NCI-H2196 (cell line): ENCODE measurements around the gene CDHR2.
"Not testable (repeated sequence)": the region's sequence is repeated elsewhere in the genome, so short reads cannot be mapped to it uniquely, and the experiment has no call there.

Experiments used
- DNase-seq: peaks from one replicate; lab custom pipeline; 2025; ENCODE audit not compliant: unreplicated experiment; lab: John Stamatoyannopoulos, UW

Gene CDHR2

GRCh38 chr5:176538230-176538988 lies 10.7 kb upstream of the CDHR2 start:
- no peak for DNase-seq

GRCh38 chr5:176538989-176539384 lies 10.2 kb upstream of the CDHR2 start:
- peak; percentile 12 for DNase-seq

GRCh38 chr5:176540476-176540899 lies 8.7 kb upstream of the CDHR2 start:
- no peak for DNase-seq

- DNase-seq = no peak
Measured at GRCh38 chr5:176540956-176541337, 8.2 kb upstream of the CDHR2 start.

GRCh38 chr5:176541338-176542134 lies 7.6 kb upstream of the CDHR2 start:
- no peak for DNase-seq

GRCh38 chr5:176542135-176542595 lies 7.0 kb upstream of the CDHR2 start:
- DNase-seq = no peak

- DNase-seq = peak; percentile 45
Measured at GRCh38 chr5:176542596-176543427, 6.3 kb upstream of the CDHR2 start.

GRCh38 chr5:176543428-176544182 lies 5.5 kb upstream of the CDHR2 start:
- peak; percentile 70 for DNase-seq

- DNase-seq = no peak
Measured at GRCh38 chr5:176545388-176545736, 3.8 kb upstream of the CDHR2 start.

GRCh38 chr5:176545737-176546509 lies 3.2 kb upstream of the CDHR2 start:
- DNase-seq = no peak

- DNase-seq = no peak
Measured at GRCh38 chr5:176547802-176548201, 1.3 kb upstream of the CDHR2 start.

- DNase-seq = no peak
Measured at GRCh38 chr5:176549871-176550270, 729 bp downstream of the CDHR2 start.

GRCh38 chr5:176550275-176550831 lies 1.2 kb downstream of the CDHR2 start:
- no peak for DNase-seq

GRCh38 chr5:176550937-176551336 lies 1.8 kb downstream of the CDHR2 start:
- not testable (repeated sequence) for DNase-seq

GRCh38 chr5:176552332-176552869 lies 3.3 kb downstream of the CDHR2 start:
- DNase-seq = no peak

GRCh38 chr5:176553260-176554085 lies 4.3 kb downstream of the CDHR2 start:
- no peak for DNase-seq

- no peak for DNase-seq
Measured at GRCh38 chr5:176557846-176558245, 8.7 kb downstream of the CDHR2 start.

- no peak for DNase-seq
Measured at GRCh38 chr5:176559683-176560082, 10.5 kb downstream of the CDHR2 start.
